CD4-positive, alpha-beta T cell treated with Interleukin-2 at 100 ng/mL for 4 hours (primary cell): ENCODE data around the gene DGLUCY.
"Not testable (repeated sequence)": the region's sequence is repeated elsewhere in the genome, so short reads cannot be mapped to it uniquely, and the experiment has no call there.

Experiments
- DNase-seq: peaks from one replicate; pipeline ENCODE4 v3.0.0-alpha.2; 2020; ENCODE audit warnings: low spot score

Gene DGLUCY

DNA sequence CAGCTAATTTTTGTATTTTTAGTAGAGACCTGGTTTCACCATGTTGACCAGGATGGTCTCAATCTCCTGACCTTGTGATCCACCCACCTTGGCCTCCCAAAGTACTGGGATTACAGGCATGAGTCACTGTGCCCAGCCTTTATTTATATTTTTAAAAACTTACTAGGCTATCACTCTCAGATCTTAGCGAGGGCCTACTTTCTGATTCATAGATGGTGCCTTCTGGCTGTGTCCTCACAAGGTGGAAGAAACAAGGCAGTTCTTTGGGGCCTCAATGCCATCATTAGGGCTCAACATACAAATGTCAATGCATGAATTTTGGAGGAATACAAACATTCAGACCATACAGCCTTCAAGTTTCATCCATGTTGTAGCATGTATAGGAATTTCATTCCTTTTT, 2.4 kb upstream of the DGLUCY start:
- no peak for DNase-seq

DNA sequence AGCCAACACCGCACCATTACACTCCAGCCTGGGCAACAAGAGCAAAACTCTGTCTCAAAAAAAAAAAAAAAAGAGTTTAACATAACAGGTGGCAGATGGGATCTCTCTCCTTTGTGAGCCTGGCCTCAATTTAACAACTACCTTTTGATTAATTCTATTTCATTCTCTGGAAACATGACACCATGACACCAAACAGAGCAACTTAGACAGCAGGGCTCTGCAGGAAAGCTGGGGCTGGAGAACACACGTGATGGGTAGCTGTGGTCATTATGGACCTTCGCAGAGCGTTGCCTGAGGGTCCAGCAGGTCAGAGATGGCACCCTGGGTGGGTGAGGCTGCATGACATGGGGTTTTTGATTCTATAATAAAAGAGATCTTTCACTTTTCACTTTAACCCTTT, 1.7 kb upstream of the DGLUCY start:
- no peak for DNase-seq

DNA sequence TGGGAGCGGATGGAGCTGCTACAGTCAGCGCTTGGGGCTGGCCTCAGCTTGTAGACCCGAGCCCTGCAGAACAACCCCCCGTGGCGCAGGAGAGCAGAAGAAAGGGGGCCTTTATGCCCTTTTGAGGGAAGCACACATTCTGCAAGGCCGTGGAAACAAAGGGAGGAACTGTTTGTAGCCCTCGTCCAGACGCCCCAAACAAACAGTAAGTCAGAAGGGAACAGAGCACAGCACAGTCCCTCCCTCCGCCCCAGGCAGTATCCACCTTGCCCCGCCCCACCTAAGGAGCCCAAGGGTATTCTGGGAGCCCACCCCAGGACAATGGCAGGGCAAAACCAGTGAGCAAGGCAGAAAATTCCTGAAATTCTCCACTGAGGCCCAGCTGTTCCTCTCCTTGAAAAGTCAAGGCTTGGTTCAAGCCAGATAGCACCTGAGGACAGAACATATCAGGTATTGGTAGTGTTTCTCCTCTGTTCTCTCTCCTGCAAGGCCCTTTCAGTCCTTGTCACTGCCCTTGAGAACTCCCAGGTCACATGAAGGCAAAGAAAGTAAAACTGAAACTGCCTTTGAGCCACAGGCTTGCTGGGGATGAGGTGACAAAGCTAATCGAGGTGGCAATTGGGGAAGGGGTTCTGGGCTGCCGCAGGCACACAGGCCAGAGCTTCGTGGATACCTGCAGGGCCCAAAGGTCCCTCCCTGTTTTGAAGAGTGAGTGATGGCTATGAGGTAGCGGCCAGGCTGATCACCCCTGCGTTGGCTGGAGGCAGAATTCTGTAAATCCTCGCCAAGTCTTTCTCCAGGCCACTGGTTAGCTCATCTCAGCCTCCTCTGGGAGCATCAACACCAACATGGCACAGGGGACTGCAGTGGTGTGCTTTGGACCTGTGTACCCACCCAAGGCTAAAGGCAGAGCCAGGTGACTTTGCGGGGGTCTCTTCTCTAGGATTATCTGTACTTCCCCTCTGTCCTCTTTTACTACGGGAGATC, 499 bp downstream of the DGLUCY start:
- DNase-seq, result peak; percentile 76

DNA sequence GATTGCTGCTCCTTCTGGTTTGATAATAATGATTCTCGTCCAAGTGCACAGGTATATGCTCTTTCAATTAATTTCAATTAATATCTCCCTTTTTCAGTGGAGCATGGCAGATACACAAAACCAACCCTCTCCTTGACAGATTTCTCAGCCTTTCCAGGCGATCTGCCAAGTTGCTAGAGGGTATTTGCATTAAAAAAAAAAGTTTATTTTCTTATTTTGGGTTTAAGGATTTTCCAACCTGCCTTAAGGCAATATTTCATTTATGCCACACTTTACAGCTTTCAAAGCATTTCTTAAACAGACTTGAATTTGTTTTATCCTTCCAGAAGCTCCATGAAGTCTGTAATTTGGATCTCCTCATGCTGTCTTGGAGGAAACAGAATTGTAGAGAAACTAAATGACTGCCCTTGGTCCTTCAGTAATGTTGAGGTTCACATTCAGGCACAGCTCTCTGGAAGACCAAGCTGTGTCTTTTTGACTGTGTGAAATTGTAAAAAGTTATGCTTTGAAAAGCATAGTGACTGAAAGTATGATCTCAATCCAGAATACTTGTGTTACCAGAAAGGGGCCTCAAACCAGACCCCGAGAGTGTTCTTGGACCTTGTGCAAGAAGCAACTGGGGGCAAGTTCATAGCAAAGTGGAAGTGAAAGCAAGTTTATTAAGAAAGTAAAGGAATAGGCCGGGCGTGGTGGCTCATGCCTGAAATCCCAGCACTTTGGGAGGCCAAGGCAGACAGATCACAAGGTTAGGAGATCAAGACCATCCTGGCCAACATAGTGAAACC, 2.3 kb downstream of the DGLUCY start:
- DNase-seq, result peak; percentile 19

DNA sequence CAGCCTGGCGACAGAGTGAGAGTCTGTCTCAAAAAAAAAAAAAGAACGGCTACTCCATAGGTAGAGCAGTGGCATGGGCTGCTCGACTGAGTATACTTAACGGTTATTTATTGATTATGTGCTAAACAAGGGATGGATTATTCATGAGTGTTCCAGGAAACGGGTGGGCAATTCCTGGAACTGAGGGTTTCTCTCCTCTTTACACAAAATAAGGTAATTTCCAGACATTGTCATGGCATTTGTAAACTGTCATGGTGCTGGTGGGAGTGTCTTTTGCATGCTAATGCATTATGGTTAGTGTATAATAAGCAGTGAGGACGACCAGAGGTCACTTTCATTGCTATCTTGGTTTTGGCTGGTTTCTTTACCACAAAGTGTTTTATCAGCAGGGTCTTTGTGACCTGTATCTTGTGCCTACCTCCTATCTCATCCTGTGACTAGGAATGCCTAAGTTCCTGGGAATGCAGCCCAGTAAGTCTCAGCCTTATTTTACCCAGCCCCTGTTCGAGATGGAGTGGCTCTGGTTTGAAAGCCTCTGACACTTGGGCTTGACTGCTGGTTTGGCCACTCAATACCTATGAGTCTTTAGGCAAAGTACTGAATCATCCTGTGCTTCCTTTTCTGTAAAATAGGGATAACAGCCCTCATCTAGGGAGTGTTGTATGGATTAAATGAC, 3.2 kb downstream of the DGLUCY start:
- DNase-seq, result peak; percentile 90

DNA sequence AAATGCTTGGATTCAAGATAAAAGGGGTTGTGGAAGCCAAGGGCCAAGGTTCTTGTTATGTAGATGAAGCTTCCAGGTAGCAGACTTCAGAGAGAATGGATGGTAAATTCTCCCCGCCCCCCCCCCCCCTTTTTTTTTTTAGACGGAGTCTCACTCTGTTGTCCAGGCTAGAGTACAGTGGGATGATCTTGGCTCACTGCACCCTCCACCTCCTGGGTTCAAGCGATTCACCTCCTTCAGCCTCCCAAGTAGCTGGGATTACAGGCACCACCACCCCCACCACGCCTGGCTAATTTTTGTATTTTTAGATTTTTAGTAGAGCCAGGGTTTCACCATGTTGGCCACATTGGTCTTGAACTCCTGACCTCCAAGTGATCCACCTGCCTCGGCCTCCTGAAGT, 4.1 kb downstream of the DGLUCY start:
- no peak for DNase-seq

DNA sequence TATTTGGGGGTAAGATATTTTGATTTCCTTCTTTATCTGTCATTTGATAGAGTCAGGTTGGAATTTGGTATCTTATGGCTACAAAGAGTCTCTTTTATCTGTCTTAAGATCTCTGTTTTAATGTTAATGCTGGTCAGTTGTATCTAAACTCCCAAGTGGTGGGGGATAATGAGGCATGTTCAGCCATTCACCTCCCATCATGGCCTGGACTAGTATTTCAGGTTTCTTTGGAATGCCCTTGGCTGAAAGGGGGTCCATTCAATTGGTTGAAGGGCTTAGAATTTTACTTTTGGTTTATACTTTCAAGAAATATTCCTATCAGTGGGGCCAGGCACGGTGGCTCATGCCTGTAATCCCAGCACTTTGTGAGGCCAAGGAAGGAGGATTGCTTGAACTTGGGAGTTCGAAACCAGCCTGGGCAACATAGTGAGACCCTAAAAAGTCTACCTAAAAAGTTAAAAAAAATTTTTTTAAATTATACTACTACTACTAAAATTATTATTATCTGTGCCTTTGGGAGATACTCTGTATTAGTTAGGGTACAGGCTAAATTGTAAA, 4.7 kb downstream of the DGLUCY start:
- DNase-seq, result no peak

DNA sequence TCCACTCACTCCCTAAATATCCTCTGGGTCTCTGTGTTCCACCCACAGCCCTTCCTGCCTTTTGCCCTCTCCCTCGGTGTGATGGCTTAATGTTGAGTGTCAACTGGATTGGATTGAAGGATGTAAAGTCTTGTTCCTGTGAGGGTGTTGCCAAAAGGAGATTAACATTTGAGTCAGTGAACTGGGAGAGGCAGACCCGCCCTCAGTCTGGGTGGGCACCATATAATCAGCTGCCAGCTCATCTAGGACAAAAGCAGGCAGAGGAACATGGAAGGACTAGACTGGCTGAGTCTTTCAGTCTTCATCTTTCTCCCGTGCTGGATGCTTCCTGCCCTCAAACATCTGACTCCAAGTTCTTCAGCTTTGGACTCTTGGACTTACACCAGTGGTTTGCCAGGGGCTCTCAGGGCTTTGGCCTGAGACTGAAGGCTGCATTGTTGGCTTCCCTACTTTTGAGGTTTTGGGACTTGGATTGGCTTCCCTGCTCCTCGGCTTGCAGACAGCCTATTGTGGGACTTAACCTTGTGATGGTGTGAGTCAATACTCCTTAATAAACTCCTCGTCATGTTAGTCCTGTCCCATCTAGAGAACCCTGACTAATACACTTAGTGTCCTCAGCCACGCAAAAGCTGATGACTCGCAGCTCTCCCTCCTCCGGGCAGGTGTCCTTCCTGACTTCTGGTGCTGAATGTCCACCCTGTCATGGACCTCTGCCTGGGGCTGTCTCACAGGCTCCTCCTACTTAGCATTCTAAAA, 5.9 kb downstream of the DGLUCY start:
- no peak for DNase-seq

DNA sequence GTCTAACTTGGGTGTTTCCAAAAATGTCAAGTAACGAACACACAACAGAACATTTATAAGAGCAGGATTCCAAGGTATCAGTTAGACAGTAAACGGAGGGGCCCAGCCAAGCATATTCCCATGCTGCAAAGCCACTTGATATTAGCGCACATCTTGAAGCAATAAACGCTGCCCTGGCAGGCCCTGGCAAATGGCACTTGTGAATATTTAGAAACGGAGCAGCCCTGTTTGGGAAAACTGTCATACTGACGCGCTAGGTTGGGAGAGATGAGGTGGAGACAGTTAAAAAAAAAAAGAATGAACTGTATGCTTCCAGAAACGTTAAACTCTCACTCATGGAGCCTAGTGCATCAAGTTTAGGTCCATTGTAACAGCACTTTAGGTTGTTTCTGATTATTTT, 9.3 kb downstream of the DGLUCY start:
- DNase-seq, result no peak

DNA sequence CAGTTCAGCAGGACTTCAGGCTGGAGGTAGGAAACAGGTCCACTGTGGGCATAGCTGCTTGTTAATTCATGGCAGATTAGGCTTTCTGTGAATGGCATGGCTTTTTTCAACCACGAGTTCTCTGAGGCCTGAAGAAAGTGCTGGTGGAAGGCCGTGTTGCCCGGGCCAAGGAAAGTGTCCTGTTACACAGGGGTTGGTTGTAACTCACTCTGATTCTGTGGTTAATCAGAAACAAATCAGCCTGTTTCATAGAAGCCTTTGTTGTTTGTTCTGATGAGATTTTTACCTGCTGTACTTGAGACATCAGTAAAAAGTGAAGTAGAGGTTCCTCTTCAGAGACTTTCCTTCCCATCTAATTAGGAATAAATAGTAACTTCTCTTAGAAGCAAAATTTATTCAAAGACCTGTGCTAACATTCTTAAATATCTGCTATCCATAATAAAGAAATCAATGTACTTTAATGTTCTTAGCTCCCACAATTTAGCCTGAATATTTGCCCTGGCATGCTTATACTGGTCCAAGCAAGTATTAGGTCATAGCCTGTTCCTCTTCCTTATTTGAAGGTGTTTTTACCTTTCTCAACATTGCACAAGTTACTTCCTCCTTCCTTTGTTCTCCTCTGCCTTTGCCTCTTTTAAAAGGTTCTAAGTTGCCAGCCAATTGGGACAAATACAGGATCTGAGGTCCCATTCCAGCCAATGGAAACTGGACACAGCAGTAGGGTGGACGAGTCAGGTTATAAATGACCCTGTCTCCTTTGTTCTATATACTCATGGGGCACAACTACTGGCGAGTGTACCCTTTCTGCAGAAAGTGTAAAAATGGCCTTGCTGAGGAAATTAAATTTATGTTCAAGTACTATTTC, 10.8 kb downstream of the DGLUCY start:
- DNase-seq, result not testable (repeated sequence)

DNA sequence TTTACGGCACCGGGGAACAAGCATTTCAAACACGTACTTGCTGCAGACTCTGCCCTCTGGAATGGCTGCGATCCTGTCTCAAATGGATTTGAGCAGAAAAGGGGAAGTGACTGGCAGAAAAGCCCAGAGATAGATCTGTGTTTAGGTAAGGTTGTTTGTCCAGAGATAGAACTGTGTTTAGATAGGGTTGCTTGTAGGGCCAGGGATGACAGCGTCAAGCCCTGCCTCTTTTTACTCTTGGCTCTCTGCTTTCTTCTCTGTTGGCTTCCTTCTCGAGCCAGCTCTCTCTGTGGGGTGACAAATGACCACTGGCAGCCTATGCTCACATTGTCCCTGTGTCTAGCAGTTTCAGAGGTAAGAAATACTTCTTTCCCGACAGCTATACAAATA, 11.4 kb downstream of the DGLUCY start:
- no peak for DNase-seq

DNA sequence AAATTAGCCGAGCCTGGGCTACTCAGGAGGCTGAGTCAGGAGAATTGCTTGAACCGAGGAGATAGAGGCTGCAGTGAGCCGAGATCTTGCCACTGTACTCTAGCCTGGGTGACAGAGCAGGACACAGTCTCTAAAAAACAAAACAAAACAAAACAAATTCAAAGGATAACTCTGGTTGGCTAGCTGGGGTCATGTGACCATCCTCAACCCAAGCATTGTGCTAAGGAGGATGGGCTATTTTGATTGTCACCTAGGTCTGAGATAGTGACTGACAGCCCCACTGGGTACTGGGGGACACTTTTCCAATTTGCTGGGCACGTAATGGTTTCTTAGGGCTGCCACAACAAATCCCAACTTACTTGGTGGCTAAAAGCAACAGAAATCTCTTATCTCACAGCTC, 11.9 kb downstream of the DGLUCY start:
- no peak for DNase-seq

DNA sequence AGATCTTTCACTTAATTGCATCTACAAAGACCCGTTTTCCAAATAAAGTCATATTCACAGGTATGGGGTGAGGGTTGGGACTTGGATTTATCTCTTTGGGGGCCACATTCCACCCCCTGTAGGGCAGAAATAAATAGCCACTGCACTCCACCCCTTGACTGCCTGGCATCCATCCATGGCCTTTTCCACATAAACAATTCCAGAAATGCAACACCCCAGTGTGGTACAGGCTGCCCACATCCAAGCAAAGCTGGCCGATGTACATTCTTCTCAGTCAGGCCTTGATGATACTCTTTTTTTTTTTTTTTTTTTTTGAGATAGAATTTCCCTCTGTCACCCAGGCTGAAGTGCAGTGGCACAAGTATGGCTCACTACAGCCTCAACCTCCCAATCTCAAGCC, 12.9 kb downstream of the DGLUCY start:
- DNase-seq, result no peak

DNA sequence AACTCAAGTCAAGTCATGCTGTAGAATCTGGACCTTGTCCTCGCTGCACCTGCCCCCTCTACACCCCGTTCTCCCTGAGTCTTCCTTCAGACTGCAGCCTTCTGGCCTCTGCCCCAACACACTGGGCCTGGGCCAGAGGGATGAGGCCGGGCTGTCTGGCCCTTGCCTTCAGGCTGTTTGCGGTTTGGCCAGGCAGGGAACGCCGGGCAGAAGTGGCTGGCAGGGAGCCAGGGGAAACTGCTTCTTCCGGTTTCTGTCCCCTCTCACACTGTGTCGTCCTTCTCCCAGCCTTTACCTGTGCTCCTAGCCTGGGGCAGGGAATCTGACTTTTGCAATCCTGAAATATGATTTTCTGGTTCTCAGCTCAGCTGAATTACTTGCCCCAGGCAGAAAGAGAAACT, 13.5 kb downstream of the DGLUCY start:
- DNase-seq, result no peak

DNA sequence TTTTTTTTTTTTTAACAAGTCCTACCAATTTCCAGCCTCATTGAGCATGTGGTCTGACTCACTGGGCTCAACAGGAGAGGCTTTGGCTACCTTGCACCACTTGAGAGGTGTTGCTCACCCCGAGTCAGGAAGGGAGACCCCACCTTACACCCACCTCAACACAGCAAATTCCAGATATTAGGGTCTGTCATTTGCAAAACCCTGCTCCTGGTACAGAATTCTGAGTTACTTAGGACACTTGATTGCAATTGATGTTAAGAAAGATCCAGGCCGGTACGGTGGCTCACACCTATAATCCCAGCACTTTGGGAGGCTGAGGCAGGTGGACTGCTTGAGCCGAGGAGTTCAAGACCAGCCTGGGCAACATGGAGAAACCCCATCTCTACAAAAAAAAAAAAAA, 14.1 kb downstream of the DGLUCY start:
- DNase-seq, result no peak

DNA sequence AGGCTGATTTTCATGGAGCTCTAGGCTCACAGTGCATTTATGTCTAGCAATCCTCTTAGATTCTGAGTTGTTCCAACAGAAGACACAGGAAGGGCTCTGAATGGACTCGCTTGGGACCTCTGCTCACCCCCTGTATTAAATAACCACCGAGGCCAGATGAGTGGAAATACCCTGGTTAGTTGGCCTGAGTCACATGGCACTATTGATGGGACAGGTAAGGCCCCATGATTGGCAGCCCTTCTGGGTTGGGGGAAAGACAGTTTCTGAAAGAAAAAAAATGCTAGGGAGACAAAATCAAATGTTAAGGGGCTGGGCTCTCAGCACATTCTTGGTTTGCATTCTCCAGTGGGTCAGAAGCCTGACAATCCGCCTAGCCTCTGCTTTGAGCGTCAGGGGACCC, 14.8 kb downstream of the DGLUCY start:
- DNase-seq, result no peak

DNA sequence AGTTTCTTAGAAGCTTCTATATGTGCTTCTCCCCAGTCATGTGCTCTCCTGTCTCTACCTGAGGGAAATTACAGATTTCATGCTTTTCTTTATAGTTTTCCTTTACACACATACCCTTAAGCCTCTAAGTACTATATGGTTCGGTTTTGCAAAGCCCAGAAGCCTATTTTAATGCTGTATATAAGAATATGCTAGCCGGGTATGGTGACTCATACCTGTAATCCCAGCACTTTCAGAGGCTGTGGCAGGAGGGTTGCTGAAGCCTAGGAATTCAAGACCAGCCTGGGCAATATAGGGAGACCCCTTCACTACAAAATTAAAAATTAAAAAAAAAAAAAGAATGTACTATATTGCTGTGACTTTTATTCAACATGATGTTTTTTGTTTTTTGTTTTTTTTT, 15.4 kb downstream of the DGLUCY start:
- DNase-seq, result no peak

DNA sequence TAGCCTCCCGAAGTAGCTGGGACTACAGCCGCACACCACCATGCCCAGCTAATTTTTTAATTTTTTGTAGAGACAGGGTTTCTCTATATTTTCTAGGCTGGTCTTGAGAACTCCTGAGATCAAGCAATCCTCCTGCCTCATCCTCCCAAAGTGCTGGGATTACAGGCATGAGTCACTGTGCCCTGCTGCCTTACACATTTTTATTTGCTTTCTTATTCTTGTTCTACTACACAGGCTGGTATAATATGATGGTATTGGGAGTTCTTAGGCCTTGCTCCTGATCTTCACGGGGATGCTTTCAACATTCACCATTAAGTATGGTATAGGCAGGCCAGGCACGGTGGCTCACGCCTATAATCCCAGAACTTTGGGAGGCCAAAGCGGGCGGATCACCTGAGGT, 21.2 kb downstream of the DGLUCY start:
- DNase-seq, result no peak

DNA sequence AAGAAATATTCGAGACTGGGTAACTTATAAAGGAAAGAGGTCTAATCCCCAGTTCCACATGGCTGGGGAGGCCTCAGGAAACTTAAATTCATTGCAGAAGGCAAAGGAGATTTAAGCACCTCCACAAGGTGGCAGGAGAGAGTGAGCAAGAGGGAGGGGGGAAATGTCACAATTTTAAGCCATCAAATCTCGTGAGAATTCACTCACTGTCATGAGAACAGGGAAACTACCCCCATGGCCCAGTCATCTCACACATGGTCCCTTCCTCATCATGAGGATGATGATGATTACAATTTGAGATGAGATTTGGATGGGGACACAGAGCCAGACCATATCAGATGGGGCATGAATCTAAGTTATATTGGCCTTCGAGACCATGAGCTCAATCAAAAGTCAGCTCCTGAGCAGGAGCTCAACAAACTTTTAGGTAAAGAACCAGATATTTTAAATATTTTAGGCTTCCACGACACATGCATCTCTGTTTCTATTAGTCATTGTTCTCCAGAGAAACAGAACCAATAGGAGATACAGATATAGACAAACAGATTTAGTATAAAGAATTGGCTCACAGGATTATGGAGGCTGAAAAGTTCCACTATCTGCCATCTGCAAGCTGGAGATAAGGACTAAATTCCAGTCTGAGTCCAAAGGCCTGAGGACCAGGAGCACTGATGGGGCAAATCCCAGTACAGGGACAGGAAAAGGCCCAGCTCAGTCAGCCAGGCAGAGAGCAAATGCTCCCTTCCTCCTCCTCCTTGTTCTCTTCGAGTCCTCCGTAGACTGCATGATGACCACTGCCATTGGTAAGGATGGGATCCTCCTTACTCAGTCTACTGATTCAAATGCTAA, 24.9 kb downstream of the DGLUCY start:
- DNase-seq, result peak; percentile 58

DNA sequence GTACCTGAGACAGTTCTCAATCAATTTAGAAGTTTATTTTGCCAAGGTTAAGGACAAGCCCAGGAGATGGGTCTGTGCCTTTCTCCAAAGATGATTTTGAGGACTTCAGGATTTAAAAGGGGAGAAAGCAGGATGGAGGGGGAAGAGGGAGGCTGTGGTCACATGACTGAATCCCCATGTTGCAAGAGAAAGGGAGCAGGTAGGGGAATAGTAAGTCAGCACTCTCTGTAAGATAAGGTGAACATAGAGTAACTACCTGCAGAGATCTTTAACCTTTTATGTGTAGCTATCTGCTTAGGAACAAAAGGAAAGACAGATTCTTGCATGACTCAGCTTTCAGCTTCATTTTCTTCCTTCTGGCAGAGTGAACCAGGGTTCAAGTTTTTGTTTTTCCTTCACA, 25.9 kb downstream of the DGLUCY start:
- DNase-seq, result no peak
